GM18507 (cell line): ENCODE measurements around the gene SPATS2L.

Source experiments
- DNase-seq: peaks from one replicate; pipeline ENCODE4 v3.0.0; 2011; ENCODE audit warnings: low read depth; ENCODE audit not compliant: insufficient read length; ENCODE audit errors: extremely low spot score
- FAIRE-seq: peaks from 2 replicates; lab custom pipeline; 2011; peaks lifted over from hg19 to GRCh38; lab: Jason Lieb, UNC

Gene SPATS2L

DNA sequence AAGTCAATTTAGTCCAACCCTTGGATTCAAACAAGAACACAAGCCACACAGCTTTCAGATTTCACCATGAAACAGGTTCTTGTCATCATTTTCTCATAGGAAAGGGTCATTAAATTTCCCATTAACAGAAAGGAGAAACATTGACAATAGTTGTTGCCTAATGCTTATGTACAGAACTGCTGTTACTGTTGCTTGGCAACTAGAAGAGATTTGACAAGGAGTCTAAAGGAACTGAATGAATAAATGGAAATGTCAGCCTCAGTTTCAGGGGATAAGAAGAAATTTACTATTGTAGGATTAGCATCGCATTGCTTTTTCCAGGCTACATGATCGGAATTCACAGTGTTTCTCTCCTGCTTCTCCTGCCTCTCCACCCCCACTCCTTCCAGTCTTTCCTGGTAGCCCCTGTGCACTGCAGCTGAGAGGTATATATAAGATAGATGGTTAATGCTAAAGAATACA is 90.3 kb downstream of the SPATS2L start:
- DNase-seq (no peak), FAIRE-seq (no peak)

DNA sequence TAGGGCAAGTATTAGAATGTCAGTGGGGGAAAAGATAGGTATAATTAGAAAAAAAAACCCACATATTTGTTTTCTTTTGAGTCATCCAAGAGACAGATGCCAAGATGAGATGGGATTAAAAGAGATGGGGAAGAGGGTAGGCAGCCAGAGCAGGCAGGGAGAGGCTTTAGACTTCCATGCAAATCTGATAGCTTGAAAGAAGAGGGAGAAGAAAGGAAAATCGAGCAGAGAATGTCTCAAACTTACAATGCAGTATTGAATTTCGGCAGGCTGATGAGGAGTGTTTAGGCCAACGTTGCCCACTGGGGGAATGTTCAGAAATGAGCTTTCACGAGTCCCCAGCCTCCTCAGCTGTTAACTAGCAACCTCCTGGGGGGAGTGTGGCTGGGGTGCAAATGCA is 91.3 kb downstream of the SPATS2L start:
- DNase-seq (no peak), FAIRE-seq (peak; percentile 21)

DNA sequence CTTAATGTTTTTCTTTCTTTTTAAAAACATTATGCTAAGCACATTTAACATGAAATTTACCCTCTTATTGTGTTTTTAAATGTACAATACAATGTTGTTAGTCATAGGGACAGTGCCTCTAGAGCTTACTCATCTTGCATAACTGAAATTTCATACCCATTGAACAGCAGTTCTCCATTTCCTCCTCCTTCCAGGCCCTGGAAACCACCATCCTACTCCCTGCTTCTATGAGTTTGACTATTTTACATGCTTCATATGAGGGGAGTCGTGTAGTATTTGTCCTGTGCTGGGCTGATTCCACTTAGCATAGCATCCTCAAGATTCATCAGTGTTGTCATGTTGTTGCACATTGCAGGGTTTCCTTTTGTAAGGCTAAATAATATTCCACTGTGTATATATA is 92.6 kb downstream of the SPATS2L start:
- DNase-seq (no peak), FAIRE-seq (no peak)

DNA sequence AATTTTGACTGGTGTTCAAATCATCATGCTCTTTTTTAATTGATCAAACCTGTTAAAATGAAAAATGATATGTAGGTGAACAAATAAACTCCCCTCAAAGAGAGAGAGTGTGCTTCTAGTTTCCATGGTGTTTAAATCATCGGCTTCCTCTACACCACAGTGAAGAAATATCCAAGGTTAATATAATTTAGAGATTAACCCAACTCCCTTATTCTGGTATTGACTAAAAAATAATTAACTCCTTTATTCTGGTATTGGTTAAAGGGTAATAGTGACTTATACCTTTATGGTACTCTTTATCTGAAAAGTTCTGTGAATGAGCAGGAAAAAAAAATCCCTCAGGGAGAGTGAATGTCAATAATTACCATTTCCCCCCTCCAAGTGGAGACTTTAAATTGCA is 93.1 kb downstream of the SPATS2L start:
- DNase-seq (no peak), FAIRE-seq (no peak)

DNA sequence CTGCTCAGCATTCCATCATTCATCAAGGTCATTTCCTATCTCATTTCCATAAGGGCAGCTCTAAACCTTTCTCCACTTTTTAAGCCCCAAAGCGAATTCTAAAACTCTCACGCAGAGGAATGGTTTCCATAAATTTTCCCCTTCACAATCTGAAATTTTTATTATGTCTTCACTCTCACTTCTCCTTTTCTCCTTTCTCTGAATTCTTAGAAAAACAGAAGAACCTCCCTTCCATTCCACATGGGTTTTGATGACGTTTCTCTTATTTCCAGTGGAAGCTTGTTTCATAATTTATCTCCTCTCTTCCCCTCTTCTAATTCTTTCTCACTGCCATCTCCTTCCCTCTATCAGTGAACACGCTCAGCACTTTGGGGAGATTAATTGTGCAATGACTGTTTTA is 97.3 kb downstream of the SPATS2L start:
- no peak for DNase-seq
- no peak for FAIRE-seq

DNA sequence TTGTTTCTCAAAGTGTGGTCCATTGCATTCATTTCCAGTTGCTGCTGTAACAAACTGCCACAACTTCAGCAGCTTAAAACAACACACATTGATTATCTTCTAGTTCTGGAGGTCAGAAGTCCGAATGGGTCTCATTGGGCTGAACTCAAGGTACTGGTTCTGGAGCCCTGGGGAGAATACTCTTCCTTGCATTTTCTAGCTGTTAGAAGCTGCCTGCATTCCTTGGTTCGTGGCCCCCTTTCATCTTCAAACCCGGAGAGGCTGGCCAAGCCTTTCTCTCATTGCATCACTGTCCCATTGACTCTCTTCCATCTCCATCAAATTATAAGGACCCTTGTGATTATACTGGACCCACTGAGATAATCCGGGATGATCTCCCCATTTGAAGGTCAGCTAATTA is 98.1 kb downstream of the SPATS2L start:
- FAIRE-seq: no peak
- no peak for DNase-seq

DNA sequence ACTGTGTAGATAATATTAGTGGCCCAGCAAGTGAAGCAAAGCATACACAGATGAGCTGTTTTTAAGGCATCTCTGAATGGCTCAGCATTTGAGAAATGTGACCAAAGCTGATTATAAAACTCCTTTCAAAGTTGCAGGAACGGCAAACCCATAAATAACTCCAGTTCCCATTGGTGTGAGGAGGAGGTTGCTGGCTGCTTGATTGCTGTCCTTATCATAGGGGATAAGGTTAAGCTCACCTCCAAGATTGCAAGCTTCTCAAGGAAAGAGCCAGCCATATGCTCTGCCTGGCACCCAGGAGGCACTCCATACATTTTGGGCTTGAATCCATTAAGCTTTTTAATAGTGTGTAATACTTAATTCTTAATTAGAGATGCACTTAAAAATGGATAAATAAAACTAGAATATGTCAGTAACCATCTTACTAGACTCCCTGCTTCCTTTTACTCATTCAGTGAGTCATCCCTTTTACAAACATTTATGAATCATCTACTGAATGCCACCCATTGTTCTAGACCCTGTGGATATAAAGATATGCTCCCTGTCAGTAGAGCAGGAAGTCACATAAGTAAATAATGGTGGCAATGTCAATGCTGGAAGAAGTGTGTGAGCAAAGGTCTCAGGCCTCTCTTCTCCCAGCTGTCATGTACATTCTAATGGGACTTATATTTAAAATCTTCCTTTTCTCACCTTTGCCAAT is 99.3 kb downstream of the SPATS2L start:
- DNase-seq: no peak
- FAIRE-seq: no peak

DNA sequence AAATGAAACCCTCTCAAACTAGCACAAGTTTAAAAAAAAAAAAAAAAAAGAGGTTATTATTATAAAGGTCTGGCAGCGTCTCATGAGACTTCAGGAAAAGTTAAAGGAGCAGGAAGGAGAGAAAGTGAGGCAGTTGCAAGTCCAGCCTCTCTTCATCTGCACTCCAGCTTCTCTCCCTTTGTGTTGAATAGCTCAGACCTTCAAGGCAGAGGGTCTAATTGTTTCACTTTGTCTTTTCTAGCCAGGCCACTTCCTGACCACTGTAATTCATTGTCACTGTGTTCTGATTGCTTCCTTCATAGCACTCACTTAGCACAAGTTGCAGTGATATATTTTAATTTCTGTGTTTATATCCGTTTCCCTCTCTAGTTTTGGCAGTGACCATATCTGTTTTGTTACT is 99.9 kb downstream of the SPATS2L start:
- FAIRE-seq (peak; percentile 64), DNase-seq (no peak)

DNA sequence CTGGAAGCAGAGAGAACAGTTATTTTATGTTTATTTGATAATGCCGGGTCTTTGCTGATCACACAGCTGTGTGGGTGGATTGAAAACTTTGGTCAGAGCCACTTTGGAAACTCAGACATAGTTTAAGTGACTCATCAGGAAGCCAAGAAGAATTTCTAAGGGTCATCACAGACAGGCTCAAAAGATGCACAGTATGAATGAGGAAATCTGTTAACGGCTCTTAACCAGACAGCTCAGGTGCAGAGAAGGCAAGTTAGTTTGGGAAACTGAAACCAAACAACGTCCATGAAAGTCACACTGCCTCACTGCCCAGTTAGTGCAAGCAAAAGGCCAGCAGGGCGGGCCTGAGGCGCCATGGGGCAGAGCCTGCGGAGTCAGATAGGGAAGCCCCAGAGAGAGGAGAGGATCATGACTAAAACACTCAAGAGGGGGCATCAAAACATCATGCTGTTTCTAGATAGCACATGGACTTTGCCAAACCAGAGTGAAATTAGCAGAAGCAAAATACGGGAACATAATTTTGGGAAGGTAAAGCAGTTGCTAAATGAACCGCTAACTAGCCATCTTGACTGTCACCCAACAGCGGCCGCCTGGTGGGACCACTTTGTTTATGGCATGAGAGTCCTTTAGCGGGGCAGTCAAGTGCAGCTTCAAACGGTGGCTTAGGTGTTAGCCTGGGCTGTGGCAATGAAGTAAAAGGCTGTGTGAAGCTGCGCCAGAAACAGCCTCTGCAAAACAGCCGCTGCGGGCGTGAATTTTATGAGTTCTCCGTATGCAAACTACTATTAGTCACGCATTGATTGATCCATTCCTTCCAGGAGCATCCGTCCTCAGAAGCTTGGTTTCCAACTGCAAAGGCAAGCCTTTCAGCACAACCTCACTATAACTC is 102.2 kb downstream of the SPATS2L start:
- FAIRE-seq (peak; percentile 47), DNase-seq (no peak)

DNA sequence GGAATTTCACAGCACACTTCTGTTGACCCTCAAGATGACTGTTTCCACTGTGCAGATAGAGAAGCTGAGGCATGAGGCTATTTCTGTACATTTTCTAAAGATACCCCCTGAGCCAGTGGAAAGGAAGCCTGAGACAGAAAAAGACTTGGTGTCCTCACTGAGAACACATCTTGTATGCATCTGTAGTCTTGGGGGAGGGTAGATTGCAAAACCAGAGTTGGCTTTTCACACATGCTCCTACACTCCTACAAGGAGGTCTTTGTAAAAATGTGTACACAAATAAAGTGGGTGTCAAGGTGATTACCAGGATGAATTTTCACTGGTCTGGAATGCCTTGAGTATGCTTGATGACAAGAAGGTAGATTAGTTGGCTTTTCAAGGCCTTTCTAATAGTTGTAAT is 105.3 kb downstream of the SPATS2L start:
- DNase-seq: no peak
- peak; percentile 55 for FAIRE-seq

DNA sequence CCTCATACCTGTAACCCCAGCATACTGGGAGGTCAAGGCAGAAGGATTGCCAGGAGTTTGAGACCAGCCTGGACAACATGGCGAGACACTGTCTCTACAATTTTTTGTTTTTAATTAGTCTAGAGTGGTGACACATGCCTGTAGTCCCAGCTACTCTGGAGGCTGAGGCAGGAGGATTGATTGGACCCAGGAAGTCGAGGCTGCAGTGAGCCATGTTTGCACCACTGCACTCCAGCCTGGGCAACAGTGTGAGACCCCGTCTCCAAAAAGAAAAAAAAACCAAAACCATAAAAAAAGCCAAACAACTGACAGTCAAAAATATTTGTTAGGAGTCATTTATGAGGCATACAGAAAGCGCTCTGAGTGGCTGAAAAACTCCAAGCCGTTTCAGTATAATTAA is 107.9 kb downstream of the SPATS2L start:
- no peak for DNase-seq
- no peak for FAIRE-seq

DNA sequence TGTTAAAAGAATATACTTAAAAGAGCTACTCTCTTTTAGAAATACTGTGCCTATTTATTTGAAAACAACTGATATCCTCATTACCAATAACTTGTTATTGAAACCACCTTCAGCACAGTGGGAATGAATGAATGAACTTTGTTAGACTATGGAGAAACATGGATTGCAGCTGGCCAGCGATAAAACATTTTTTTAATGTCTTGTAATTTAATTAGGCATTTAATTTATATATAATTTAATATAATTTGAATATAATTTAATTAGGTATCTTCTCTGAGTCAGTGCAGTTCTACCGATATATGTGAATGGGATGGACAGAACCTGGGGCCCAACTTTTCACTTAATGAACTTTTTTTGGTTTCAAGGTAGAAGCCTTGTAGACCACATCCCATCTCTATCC is 109.0 kb downstream of the SPATS2L start:
- DNase-seq: no peak
- FAIRE-seq: no peak

DNA sequence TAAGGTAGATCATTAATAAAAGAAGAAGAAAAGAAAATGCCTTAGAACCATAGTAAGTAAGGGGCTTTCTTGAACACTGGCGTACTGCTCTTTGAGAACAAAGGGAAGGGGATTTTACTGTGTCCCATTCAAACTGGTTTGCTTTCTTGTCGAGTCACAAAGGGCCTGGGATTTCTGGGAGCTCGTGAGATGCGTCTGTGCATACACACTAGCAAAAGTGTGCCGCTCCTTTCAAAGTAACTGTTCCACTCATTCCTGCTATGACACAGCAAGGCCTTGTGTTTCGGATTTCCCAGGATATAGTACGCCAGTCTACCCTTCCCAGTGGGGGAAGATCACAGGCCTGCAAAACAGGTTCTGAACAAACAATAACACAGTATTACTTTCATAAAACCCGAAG is 110.4 kb downstream of the SPATS2L start:
- FAIRE-seq (no peak), DNase-seq (no peak)

DNA sequence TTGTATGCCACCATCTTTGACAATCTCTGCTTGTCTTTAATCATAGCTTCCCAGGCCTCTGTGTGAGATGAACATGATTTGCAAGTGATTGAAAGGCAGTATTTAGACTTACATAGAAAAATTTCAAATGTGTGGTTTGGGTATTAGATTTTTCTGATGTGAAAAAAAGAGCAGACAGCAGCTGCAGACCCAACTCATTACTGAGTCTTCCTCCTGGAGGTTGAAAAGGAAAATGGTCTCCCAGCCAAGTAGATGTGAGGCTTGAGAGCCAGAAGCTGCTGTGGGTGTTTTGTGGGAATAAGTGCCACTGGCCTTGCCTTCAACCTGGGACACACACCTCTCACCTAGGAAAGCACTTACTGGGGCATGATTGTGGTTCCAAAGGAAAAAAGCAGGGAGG is 110.9 kb downstream of the SPATS2L start:
- DNase-seq (no peak), FAIRE-seq (no peak)

DNA sequence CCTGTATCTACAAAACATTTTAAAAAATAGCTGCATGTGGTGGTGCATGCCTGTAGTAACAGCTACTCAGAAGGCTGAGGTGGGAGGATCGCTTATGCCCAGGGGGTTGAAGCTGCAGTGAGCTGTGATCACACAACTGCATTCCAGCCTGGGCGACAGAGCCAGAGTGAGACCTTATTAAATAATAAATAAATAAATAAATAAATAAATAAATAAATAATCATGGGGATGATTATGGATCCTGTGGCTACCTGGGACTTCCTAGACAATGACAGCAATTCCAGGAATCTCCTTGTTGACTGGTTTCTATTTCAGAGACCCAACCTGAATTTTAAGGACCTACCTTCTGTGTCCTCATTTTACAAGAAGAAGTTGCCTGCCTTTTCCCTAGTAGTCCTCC is 111.9 kb downstream of the SPATS2L start:
- DNase-seq: no peak

DNA sequence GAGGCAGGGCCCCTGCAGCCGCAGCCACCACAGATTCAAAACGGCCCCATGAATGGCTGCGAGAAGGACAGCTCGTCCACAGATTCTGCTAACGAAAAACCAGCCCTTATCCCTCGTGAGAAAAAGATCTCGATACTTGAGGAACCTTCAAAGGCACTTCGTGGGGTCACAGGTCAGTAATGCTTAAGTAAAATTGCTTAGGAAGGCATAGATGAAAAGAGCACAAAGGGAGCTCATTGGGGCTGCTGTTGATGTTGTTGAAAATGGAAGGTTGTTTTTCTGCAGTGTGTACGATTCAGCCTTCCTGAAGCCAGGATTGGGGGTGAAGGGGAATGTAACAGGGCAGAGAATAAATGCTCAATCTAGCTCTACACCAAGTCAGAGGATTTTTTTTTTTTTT is 112.8 kb downstream of the SPATS2L start:
- FAIRE-seq (no peak), DNase-seq (no peak)

More for the DNA sequence above, 111.9 kb downstream of the SPATS2L start:
- FAIRE-seq: no peak

DNA sequence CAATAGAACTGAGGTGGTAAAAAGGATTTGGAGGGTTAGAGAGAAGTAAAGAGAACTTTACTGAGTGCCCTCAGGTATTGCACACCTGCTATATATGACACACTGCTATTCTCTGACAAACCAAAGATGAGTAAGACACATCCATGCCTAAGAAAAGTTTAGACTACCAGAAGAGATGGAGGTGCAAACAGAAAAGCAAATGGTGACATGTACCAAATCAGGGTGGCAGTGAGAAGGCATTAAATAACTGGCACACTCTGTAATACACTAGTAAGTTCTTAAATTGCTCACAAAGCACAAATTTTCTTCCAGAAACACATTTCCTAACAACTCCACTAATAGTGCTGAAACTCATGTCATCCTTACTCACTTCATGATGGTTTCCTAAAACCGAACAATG is 114.8 kb downstream of the SPATS2L start:
- DNase-seq (no peak), FAIRE-seq (no peak)

DNA sequence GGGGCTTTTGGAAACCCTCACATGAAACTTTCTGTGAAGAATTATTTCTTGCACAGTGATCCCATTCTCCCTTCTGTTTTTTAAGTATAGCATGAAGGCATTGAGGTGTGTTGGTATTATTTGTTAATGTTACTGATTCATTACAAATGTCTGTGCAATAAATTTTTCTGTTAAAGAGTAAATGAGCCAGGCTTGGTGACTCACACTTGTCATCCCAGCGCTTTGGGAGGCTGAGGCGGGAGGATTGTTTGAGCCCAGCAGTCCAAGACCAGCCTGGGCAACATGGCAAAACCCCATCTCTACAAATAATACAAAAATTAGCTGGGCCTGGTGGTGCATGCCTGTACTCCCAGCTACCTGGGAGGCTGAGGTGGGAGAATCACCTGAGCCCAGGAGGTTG is 115.6 kb downstream of the SPATS2L start:
- FAIRE-seq (no peak), DNase-seq (no peak)

DNA sequence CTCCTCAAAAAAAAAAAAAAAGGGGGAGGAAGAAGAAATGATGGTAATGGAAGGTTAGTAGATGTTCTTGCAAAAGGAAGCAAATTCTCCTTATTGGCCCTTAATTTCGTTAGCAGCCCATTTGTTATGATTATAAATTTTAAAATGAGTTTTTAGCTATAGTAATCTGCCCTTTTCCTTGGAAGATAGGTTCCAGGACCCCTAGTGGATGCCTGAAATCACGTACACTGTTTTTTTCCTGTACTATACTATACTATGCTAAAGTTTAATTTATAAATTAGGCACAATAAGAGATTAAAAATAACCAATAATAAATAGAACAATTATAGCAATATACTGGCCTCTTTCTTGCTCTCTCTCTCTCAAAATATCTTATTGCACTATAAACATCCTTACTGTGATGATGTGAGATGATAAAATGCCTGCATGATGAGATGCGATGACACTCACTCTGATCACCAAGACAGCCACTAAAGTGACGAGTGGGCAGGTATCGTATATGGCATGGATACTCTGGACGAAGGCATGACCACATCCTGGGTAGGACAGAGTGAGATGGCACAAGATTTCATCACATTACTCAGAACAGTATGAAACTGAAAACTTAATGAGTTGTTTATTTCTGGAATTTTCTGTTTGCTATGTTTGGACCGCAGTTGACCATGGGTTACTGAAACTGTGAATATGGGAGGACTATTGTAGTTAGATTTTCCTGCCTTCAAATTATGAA is 116.2 kb downstream of the SPATS2L start:
- FAIRE-seq: no peak

DNA sequence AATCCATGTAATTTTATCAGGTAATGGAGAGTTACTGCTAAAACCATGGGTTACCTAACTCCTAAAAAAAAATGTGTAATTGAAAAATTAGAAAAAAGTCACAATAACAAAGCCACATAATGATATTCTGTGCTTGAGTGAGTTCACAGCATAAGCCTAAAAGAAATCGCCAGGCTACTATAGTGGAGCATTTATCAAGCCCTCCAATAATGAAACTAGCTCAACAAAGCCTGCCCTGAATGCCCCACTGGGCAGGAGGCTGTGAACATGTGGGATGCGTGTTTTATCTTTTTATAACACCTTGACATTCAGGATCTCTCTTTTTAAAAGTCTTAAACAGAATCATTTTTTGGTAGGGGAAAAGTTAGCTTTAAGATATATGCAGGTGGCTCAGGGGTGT is 117.0 kb downstream of the SPATS2L start:
- DNase-seq (no peak), FAIRE-seq (peak; percentile 41)

More for the DNA sequence above, 116.2 kb downstream of the SPATS2L start:
- DNase-seq: no peak
